ES-I3 (cell line): ENCODE data around the gene PRR23C.
"Not testable (repeated sequence)": the region's sequence is repeated elsewhere in the genome, so short reads cannot be mapped to it uniquely, and the experiment has no call there.

Source experiments
- H3K36me3 ChIP-seq: 2 replicates; pipeline ENCODE4 v1.6.1; 2013; ENCODE audit warnings: mild to moderate bottlenecking, low read length, control low read depth, moderate library complexity; ENCODE audit not compliant: insufficient read depth
- H3K4me1 ChIP-seq: 2 replicates; pipeline ENCODE4 v1.6.1; 2013; ENCODE audit warnings: mild to moderate bottlenecking, control low read depth, low read length; ENCODE audit not compliant: insufficient read depth
- H3K9ac ChIP-seq: 2 replicates; pipeline ENCODE4 v1.6.1; 2013; ENCODE audit warnings: low read depth, mild to moderate bottlenecking, low read length, moderate library complexity
- H3K9me3 ChIP-seq: 2 replicates; pipeline ENCODE4 v1.6.1; 2013; ENCODE audit warnings: mild to moderate bottlenecking, low read length, moderate library complexity; ENCODE audit not compliant: control insufficient read depth, insufficient read depth

PRR23C gene

DNA sequence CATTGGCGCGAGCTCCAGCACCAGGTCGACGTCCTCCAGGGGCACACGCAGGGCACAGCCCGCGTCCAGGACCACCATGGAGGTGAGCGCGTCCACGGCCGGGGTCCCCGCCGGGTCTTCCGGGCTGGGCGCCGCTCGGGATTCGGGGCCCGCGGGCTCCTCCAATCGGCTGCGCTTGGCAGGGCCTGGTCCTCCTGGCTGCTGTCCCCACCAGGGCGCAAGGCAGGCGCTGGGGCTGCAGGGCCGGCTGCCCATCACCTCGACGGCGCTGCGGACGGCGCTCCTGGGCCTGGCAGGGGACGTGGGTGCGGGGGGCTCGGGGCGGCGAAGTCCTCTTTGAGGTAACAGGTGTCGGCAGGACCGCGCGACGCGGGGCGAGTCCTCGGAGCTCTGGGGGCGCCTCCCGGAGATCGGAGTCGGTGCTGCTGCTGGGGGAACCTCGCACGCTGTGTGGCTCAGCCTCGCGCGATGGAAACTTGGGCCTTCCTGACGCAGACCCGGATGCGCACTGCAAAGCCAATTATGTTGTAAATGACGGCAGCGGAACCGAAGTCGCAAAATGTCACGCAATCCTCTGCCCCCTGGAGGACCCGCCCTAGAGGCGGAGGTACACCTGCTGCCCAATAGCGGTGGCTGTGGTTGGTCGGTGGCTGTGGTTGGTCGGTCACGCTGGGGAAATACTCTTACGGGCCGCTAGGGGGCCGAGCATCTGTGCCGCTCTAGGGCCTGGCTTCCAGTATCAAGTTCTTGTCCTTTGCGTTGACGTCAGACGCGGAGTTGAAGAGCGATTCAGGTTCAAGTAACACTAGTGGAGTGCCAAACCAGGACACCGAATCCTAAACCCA is at the start of gene PRR23C:
Gene PRR23C, minus strand, starts transcription at position 527 of the 845 bp plus-strand sequence. Its CDS starts 272 bp downstream, at position 255.
- H3K9me3 ChIP-seq = no peaks in the 10 kb centered on the region; the same call in 1 of the 2 replicates
- H3K36me3 ChIP-seq = no peaks in the 10 kb centered on the region
- H3K9ac ChIP-seq = no peak within 1 kb of the TSS
- H3K4me1 ChIP-seq = no peaks in the 10 kb centered on the region

DNA sequence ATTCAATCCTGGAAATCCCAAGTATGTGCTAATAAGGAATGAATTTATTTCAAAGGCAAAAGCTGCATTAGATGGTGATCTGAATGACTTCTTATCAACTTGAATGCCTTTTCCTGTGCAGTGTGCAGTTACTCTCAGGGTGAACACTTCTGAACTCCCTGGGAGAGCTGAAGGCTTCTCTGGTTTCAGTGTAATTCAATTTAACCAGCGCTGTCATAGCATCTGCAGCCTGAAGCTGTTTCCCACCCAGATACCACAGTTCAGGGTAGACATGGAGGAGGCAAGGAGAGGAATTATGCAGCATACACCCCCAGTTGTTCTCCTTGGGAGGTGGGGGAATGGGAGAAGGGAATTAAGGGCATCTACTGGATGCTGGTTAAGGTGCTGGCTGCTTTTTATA is 49.1 kb upstream of the PRR23C start:
- no peak overlapping the region for H3K9ac ChIP-seq
- H3K4me1 ChIP-seq = no peaks in the 10 kb centered on the region
- no peaks in the 10 kb centered on the region for H3K36me3 ChIP-seq
- peaks cover 11% of the 10 kb centered on the region; the same call in 1 of the 2 replicates for H3K9me3 ChIP-seq

- no peaks in the 10 kb centered on the region for H3K36me3 ChIP-seq
- H3K9me3 ChIP-seq = peaks cover 11% of the 10 kb centered on the region; the same call in 1 of the 2 replicates
- H3K9ac ChIP-seq = no peak overlapping the region
- H3K4me1 ChIP-seq = no peaks in the 10 kb centered on the region
Measured at GRCh38 chr3:139088462-139089324, 44.0 kb upstream of the PRR23C start.

DNA sequence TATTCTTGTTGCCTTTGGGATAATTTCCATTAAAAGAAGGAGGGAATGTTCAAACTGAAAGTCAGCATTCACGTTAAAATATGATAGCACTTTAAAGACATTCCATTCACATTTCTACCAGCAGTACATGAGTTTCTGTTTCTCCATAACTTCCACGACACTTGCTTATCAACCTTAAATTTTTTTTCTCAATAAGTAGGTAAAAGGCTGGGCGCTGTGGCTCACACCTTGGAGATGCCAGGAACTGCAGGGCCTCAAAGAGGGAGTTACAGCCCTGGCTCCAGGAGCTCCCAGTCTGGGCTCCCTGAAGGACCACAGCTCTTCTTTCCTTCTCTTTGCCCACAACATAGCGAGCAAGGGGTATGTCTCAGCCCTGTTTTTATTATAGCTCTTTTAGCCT is 42.9 kb upstream of the PRR23C start:
- H3K9me3 ChIP-seq = 0 out of 2 replicates have a peak, but pooled peaks cover 10% of the 10 kb centered on the region
- no peaks in the 10 kb centered on the region for H3K4me1 ChIP-seq
- no peak overlapping the region for H3K9ac ChIP-seq
- no peaks in the 10 kb centered on the region for H3K36me3 ChIP-seq

DNA sequence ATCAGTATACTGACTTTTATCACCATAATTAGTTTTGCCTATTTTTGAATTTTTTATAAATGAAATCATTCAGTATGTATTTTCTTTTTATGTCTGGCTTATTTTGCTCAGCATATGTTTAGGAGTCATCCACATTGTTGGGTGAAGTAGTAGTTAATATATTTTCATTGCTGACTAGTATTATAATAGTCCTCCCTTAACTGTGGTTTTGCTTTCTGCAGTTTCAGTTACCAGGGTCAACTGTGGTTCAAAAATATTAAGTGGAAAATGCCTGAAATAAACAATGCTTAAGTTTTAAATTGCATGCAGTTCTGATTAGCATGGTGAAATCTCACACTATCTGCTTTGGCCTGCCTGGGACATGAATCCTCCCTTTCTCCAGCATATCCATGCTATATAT is 39.5 kb upstream of the PRR23C start:
- Histone ChIP-seq H3K36me3 (no peaks in the 10 kb centered on the region), H3K4me1 (no peaks in the 10 kb centered on the region), H3K9ac (no peak overlapping the region), H3K9me3 (no peaks in the 10 kb centered on the region)

- Histone ChIP-seq H3K4me1 (no peaks in the 10 kb centered on the region), H3K36me3 (no peaks in the 10 kb centered on the region), H3K9me3 (no peaks in the 10 kb centered on the region), H3K9ac (no peak overlapping the region)
Measured at GRCh38 chr3:139074565-139075115, 29.9 kb upstream of the PRR23C start.

DNA sequence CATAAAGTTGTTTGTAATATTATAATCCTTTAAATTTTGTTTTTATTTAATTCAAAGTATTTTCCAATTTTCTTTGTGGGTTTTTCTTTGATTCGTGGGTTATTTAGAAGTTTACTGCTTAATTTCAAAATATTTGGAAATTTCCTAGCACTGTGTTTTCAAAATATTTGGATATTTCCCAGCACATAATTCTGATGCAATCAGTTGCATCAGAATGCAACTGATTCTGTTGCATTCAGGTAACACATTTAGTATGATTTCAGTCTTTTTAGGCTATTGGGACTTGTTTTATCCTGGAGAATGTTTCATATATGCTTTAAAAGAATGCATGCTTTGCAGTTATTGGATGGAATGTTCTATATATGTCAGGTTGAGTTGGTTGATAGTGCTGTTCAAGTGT is 18.2 kb upstream of the PRR23C start:
- Histone ChIP-seq H3K4me1 (no peaks in the 10 kb centered on the region), H3K9me3 (no peaks in the 10 kb centered on the region), H3K36me3 (no peaks in the 10 kb centered on the region), H3K9ac (no peak overlapping the region)

- no peaks in the 10 kb centered on the region for H3K9me3 ChIP-seq
- no peaks in the 10 kb centered on the region for H3K36me3 ChIP-seq
- H3K4me1 ChIP-seq = no peaks in the 10 kb centered on the region
- H3K9ac ChIP-seq = no peak overlapping the region
Measured at GRCh38 chr3:139052802-139053600, 8.3 kb upstream of the PRR23C start.

GRCh38 chr3:139043554-139044365 is 932 bp downstream of the PRR23C start:
- Histone ChIP-seq H3K9me3 (no peaks in the 10 kb centered on the region; the same call in 1 of the 2 replicates), H3K9ac (no peak overlapping the region), H3K36me3 (no peaks in the 10 kb centered on the region), H3K4me1 (peaks cover under 1% of the 10 kb centered on the region; the same call in 1 of the 2 replicates)

GRCh38 chr3:139037478-139037877 is 7.2 kb downstream of the PRR23C start:
- H3K9ac ChIP-seq = no peak overlapping the region
- H3K4me1 ChIP-seq = peaks cover 8% of the 10 kb centered on the region; the same call in 1 of the 2 replicates
- no peaks in the 10 kb centered on the region for H3K36me3 ChIP-seq
- no peaks in the 10 kb centered on the region for H3K9me3 ChIP-seq

DNA sequence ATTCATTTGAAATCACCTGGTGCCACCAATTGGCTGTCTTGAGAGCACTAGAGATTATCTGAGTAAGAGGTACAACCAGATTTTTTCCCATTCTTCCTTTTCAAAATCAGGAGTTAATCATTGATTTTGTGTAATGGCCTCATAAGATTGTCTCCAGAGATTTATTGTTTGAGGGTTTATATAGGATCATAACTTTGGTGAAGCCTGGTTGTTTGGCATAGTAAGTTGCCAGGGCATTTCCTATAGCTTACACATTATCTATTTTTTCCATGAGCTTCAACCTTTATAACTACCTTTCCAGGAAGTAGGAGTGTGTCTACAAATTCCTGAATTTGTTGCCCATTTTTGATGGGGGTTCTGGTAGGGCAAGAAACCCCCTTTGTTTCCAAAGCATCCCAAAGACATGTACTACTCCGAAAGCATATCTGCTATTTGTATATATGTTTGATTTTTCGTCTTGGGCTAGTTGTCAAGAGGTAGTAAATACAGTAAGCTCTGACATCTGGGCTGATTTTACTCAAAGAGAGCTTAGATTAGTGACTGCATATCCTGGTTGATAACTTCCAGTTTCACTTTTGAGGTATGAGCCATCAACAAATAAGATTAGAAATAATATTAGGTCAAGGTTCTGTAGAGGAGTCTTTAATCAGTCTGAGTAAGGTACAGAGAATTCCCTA is 12.2 kb downstream of the PRR23C start:
- no peaks in the 10 kb centered on the region for H3K36me3 ChIP-seq
- H3K4me1 ChIP-seq = no peaks in the 10 kb centered on the region
- no peak overlapping the region for H3K9ac ChIP-seq
- no peaks in the 10 kb centered on the region; the same call in 1 of the 2 replicates for H3K9me3 ChIP-seq

- H3K36me3 ChIP-seq, H3K9me3 ChIP-seq, H3K9ac ChIP-seq, H3K4me1 ChIP-seq: not testable (repeated sequence)
Measured at GRCh38 chr3:139030576-139030975, 14.1 kb downstream of the PRR23C start.

- Histone ChIP-seq H3K36me3 (no peaks in the 10 kb centered on the region), H3K4me1 (no peaks in the 10 kb centered on the region), H3K9ac (no peak overlapping the region), H3K9me3 (no peaks in the 10 kb centered on the region)
Measured at GRCh38 chr3:139024968-139025367, 19.7 kb downstream of the PRR23C start.
